Adrenal gland (tissue), 5 donors: ENCODE measurements around the gene ETNPPL.

Experiments used
- POLR2A ChIP-seq, 2 donors: fragments of 450-650 bp; IDR thresholded peaks; one replicate each; pipeline ENCODE4 v1.6.1; 2017; ENCODE audit warnings: antibody characterized with exemption in 2 of 2, mild to moderate bottlenecking in 2 of 2, moderate library complexity in 1 of 2
- TF ChIP-seq, protein P1 (sequence below), 6 experiments: fragments of 450-650 bp in 4 of 6; fragments of 200-600 bp in 2 of 6; sonication (generic) in 1 of 6; IDR thresholded peaks; 1 replicate in 5 of 6; 2 replicates in 1 of 6; pipeline versions ENCODE4 v1.5.1 to v1.8.0; 2016 to 2021; ENCODE audit warnings: antibody characterized with exemption in 6 of 6, mild to moderate bottlenecking in 2 of 6, moderate library complexity in 1 of 6
- donor health status: DM: no; HTN: no; CAD: no.

DNA sequence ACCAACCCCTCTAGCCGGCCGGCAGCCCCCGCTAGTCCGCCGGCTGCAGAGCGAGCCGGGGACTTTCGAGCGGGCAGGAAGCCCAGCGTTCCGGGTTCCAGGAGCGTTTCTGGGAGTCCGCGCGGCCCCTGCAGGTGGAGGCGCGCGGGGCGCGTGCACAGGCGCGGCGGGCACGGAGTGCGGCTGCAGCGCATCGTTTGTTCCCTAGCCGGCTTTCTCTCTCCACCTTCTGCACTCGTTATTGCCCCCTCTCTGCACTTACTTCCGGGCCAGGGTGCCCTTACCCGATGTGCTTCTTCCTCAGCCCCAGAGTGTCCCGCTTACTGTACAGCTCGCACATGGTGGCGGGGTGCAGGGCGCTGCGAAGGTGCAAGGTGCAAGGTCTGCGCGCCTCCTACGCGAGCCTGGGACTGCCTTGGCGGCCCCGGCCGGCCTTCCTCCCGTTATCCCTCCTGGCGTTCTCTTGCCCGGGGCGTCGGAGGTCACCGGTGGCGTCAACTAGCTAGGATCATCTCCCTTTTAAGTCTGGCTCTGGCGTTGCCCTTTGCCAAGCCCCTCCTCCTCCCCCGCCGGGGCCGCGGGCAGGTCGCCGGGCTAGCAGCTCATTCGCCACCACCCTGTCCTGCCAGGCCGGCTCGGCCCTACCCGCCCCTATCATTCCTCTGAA is at the start of gene ETNPPL:
- no peak for TF ChIP-seq POLR2A (IDR thresholded peaks at IDR 0.05)
- TF ChIP-seq, protein P1, sequence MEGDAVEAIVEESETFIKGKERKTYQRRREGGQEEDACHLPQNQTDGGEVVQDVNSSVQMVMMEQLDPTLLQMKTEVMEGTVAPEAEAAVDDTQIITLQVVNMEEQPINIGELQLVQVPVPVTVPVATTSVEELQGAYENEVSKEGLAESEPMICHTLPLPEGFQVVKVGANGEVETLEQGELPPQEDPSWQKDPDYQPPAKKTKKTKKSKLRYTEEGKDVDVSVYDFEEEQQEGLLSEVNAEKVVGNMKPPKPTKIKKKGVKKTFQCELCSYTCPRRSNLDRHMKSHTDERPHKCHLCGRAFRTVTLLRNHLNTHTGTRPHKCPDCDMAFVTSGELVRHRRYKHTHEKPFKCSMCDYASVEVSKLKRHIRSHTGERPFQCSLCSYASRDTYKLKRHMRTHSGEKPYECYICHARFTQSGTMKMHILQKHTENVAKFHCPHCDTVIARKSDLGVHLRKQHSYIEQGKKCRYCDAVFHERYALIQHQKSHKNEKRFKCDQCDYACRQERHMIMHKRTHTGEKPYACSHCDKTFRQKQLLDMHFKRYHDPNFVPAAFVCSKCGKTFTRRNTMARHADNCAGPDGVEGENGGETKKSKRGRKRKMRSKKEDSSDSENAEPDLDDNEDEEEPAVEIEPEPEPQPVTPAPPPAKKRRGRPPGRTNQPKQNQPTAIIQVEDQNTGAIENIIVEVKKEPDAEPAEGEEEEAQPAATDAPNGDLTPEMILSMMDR (IDR thresholded peaks at IDR 0.05), result no peak
